ENCODE measurements around the gene DNHD1.

DNHD1 gene

GRCh38 chr11:6612213-6613041, 115.3 kb downstream of the DNHD1 start, which contains the start of gene TAF10:
Gene TAF10 (minus strand): TSS chr11:6612216. CDS start chr11:6612189, 27 bp downstream.
- DNase-seq (ENCODE audit: low read depth in 2 of 2) = peak; percentile 93 to 94

GRCh38 chr11:6613496-6613895, 116.4 kb downstream of the DNHD1 start:
- DNase-seq (ENCODE audit: low read depth in 2 of 2) = no peak

- no peak for DNase-seq (ENCODE audit: low read depth in 2 of 2)
Measured at GRCh38 chr11:6614446-6614845, 117.4 kb downstream of the DNHD1 start.

DNA sequence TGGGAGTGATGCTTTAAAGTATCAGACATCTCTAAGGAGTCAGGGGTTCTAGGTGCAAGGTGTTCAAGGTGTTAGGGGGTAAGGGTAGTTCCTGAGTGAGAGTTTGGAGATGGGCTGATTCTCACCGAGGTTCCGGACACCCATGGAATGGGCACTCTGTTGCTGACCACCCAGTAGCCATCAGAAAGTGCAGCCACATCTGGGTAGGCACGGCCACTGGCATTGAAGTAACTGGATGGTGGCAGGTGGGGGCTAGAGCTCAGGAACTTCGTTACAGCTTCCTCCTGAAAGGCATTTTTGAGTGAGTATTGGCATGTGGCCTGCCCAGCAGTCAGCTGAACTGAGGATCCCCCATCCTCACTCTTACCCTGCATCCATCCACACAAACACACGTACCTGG, 118.0 kb downstream of the DNHD1 start:
- no peak for DNase-seq (ENCODE audit: low read depth in 2 of 2)

- no peak for DNase-seq (ENCODE audit: low read depth in 2 of 2)
Measured at GRCh38 chr11:6615882-6616585, 119.0 kb downstream of the DNHD1 start.

GRCh38 chr11:6616596-6617250, 119.6 kb downstream of the DNHD1 start:
- DNase-seq (ENCODE audit: low read depth in 2 of 2) = no peak

GRCh38 chr11:6617315-6617781, 120.3 kb downstream of the DNHD1 start:
- no peak for DNase-seq (ENCODE audit: low read depth in 2 of 2)

DNA sequence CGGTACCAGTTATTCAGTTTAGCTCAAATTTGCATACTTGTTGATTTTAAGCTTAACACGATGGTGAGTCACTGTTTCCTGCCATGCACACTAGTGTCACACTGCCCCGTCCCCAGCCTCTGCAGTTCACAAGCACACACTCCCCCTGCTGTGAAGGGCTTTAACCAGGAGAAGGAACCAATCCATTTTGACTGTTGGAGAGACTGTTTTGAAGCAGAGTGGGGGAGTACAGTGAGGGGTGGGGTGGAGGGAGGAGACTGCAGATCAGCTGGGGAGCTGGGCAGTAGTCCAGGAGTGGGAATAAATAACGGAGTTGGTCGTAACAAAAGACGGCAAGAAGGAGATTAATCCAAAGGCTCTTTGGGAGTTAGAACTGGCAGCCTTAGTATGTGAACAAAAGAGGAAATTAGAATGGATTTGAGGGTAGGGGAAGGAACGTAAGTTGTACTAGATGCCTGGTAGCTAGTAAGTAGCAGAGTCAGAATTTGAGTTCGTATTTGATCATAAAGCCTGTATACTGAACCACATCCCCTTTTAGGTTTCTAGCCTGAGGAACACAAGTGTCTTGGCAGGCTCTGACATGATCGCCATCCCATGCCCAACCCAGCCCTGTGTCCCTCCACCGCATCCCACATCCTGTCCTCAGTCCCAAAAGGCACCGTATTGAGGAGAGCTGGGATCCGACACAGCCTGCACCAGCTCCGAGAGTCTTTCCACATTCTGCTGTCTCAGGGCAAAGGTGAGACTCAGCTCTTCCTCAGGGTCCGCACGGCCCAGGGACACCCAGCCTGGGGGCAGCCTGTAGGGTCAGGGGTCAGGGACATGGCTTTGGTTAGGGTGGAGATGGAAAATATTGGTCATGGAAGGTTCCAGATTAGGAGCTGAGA, 121.3 kb downstream of the DNHD1 start:
- peak in 1 of 2 donors; percentile 64 for DNase-seq (ENCODE audit: low read depth in 2 of 2)

DNA sequence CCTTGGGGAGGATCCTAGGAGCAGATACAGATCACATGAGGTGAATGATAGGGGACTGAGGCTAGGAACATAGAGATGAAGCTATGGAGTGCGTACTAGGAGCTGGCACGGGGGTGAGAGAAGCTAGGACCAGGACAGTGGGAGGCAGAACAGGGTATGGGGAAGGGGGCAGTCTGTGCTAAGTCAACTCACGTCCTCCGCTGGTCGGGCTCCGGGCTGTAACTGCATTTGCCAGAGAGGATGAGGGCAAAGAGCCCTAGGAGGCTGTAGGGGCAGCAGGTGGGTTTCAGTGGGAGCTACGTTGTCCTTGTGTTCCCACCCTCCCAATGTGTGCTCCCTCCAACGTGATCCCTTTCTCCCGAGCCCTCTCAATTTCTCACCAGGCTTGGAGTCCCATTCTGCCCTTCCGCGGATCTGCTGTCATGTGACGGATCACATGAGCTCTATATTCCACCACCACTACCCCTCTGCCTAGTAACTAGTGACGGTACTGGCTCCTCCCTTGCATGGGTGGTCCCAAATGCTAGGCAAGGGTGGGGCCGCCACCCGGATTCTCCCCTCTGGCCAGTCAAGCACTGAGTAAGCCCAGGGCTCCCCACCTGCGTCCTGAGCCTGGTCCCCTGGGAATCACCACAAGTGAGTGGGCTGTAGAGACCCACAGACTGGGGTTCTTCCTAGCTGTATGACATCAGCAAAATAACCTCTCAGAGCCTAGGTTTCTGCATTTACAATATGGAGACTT, 122.1 kb downstream of the DNHD1 start, which contains the start of gene TPP1:
TPP1 (minus strand) TSS at position 419 of the 742 bp plus-strand sequence; CDS start at position 397, 22 bp downstream.
- peak; percentile 70 to 82 for DNase-seq (ENCODE audit: low read depth in 2 of 2)

DNA sequence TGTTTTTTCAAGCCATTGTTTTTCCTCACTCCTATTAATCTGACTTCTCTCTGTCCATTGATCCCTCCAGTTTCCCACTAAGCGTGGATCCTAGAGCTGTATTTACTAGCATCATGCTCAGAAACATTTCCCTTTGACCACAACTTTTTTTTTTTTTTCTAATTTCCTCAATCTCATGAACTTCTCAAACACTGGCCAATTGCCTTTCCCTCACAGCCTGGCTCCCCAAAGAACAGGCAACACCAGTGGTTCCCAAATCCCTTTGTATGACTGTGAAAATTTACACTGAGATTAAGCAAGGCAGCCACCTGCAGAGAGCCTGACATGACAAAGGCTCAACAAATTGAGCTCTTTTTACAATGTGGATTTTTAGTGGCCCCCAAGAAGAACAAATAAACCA, 123.6 kb downstream of the DNHD1 start:
- DNase-seq (ENCODE audit: low read depth in 2 of 2) = no peak

All from stimulated activated CD4-positive, alpha-beta T cell treated with anti-CD3 and anti-CD28 coated beads, Interleukin-1b, Interleukin-23, amount 100 ng/mL, for 4 hours (primary cell).